Stimulated activated CD4-positive, alpha-beta T cell treated with anti-CD3 and anti-CD28 coated beads, TNF-alpha, amount 100 ng/mL, for 4 hours (primary cell): ENCODE data around the gene HBA1.
A peak's percentile ranks its signal among the peaks of the same experiment; 100 is the strongest.
"Not testable (repeated sequence)": the region's sequence is repeated elsewhere in the genome, so short reads cannot be mapped to it uniquely, and the experiment has no call there.

Source experiments
- DNase-seq, 3 experiments: peaks; one replicate each; pipeline ENCODE4 v3.0.0-alpha.2; 2020; ENCODE audit warnings: low read depth in 3 of 3

HBA1 gene

DNA sequence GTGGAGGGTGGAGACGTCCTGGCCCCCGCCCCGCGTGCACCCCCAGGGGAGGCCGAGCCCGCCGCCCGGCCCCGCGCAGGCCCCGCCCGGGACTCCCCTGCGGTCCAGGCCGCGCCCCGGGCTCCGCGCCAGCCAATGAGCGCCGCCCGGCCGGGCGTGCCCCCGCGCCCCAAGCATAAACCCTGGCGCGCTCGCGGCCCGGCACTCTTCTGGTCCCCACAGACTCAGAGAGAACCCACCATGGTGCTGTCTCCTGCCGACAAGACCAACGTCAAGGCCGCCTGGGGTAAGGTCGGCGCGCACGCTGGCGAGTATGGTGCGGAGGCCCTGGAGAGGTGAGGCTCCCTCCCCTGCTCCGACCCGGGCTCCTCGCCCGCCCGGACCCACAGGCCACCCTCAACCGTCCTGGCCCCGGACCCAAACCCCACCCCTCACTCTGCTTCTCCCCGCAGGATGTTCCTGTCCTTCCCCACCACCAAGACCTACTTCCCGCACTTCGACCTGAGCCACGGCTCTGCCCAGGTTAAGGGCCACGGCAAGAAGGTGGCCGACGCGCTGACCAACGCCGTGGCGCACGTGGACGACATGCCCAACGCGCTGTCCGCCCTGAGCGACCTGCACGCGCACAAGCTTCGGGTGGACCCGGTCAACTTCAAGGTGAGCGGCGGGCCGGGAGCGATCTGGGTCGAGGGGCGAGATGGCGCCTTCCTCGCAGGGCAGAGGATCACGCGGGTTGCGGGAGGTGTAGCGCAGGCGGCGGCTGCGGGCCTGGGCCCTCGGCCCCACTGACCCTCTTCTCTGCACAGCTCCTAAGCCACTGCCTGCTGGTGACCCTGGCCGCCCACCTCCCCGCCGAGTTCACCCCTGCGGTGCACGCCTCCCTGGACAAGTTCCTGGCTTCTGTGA is at the start of gene HBA1:
TSS of gene HBA1 (plus strand) at position 204 of the 906 bp plus-strand sequence. CDS start at position 241, 37 bp downstream.
- DNase-seq, result not testable (repeated sequence)

- no peak for DNase-seq
These were observed 47.4 kb upstream of the HBA1 start for GRCh38 chr16:129075-129474.

DNA sequence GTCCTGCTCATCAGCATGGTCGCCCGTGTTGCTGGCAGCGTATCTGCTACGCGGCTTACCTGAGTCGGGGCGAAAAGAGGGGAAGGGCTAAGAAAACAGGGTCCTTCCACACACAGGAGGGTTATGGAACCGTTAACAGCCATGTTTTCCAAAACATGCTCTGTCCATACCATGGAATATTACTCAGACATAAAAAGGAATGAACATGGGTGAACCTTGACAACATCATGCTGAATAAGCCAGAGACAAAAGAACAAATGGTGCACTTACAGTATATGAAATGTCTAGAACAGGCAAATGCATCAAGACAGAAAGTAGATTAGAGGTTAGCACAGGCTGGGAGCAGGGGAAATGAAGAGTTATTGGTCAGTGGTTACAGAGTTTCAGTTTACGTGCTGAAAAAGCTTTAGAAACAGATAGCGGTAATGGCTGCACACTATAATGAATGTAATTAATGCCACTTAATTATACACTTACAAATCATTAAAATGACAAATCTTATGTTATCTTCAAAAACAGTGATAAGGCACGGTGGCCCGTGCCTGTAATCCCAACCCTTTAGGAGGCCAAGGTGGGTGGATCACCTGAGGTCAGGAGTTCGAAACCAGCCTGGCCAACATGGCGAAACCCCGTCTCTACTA is 45.8 kb upstream of the HBA1 start:
- DNase-seq, result no peak

DNA sequence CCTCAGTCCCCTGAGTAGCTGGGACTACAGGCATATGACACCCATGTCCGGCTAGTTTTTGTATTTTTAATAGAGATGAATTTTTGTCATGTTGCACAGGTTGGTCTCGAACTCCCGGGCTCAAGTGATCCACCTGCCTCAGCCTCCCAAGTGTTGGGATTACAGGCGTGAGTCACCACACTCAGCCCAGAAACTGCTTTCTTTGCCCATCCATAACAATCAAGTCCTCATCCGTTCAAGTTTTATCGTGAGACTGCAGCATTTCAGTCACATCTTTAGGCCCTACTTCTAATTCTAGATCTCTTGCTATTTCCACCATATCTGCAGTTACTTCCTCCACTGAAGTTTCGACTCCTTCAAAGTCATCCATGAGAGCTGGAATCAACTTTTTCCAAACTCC is 44.4 kb upstream of the HBA1 start:
- DNase-seq, result no peak

DNA sequence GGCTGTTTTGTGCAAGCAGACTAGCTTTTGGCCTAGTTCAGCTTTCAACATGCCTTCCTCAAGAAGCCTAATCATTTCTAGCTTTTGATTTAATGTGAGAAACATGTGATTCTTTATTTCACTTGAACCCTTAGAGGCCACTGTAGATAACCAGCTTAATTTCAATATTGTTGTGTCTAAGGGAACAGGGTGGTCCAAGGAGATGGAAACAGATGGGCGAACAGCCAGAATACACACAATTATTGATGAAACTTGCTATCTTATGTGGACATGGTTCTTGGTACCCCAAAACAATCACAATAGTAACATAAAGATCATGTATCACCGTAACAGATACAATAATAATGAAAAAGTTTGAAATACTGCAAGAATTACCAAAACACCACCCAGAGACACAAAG is 42.8 kb upstream of the HBA1 start:
- DNase-seq, result no peak

- peak; percentile 1 to 24 (median 17) for DNase-seq
These were observed 38.4 kb upstream of the HBA1 start for GRCh38 chr16:138049-138417.

GRCh38 chr16:140175-140857 is 36.2 kb upstream of the HBA1 start:
- DNase-seq, result no peak

GRCh38 chr16:142405-142967 is 34.0 kb upstream of the HBA1 start:
- no peak for DNase-seq

GRCh38 chr16:143047-143446 is 33.4 kb upstream of the HBA1 start:
- DNase-seq, result no peak

GRCh38 chr16:143456-143855 is 33.0 kb upstream of the HBA1 start:
- DNase-seq, result no peak

GRCh38 chr16:144797-145252 is 31.7 kb upstream of the HBA1 start:
- DNase-seq, result no peak

DNA sequence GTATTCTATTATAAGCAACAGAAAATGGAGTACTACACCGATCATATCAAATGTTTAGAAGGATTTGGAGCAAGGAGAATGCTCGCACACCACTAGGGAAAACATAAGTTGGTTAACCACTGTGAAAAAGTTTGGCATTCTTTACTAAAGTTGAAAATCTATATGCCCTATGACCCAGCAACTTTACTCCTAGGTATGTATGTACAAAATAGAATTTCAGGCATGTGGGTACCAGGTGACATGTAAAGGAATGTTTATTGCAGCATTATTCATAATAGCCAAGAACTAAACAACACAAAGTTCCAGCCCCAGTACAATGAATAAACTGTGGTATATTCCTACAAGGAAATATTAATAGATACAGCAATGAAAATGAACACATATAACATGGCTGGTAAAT is 29.8 kb upstream of the HBA1 start:
- no peak for DNase-seq

DNA sequence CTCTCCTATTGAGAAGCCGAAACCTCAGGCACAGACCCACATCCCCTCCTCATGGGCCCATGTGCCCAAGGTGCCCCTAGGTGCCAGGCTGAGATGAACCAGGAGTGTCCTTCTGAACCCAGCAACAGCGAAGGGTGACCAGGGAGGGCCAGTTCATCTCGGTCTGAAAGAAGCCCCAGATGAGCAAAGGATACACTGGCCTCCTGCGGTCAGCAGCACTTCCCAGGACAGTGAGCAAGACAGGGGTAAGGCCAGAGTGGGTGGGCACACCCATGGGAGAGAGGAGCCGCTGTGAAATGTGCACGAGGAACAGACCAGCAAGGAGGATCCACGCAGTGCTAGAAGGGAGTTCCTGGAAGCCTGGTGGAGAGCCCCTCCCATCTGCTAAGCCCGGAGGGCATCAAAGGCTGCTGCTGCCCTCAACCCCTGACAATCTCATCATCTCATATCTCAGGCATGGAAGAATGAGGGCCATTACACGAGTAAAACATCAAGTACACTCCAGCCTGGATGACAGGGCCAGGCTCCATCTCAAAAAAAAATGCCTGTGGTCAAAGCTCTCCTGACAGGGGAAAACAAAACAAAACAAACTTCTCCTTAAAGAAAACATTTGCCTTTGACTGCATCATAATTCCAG is 27.3 kb upstream of the HBA1 start:
- DNase-seq, result no peak

DNA sequence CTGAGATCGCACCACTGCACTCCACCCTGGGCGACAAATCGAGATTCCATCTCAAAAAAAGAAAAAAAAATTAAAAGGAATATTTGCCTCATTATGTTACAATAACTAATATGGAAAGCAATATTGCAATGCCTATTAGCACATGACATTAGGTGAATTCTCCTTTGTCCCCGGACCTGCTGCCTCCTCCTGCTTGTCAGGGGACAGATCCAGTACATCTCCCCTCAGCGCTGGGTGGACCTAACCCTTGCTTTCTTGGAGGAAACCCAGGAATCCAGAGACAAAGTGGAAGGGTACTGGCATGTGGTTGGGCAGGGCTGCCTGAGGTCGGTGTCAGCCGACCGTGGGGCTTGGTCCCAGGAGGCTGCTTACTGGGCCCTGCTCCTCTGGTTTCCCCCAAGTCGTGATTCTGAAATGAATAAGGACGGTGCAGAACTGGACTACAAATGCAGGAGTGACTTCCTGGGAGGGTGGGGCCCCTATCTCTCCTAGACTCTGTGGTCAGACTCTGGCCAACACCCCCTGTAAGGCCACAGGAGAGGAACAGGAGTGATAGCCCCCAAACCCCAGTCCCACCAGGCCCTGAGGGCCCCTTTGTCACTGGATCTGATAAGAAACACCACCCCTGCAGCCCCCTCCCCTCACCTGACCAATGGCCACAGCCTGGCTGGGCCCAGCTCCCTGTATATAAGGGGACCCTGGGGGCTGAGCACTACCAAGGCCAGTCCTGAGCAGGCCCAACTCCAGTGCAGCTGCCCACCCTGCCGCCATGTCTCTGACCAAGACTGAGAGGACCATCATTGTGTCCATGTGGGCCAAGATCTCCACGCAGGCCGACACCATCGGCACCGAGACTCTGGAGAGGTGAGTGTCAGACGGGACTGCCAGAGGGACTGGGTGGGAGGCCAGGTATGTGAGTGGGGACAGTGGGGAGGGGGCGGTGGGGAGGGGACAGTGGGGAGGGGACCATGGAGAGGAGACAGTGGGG is 24.0 kb upstream of the HBA1 start, which contains the start of gene HBZ:
TSS of gene HBZ (plus strand) at position 504 of the 988 bp plus-strand sequence. CDS start at position 770, 266 bp downstream.
- no peak for DNase-seq

GRCh38 chr16:153129-153521 is 23.4 kb upstream of the HBA1 start:
- not testable (repeated sequence) for DNase-seq

GRCh38 chr16:153550-154216 is 22.8 kb upstream of the HBA1 start:
- DNase-seq, result not testable (repeated sequence)

DNA sequence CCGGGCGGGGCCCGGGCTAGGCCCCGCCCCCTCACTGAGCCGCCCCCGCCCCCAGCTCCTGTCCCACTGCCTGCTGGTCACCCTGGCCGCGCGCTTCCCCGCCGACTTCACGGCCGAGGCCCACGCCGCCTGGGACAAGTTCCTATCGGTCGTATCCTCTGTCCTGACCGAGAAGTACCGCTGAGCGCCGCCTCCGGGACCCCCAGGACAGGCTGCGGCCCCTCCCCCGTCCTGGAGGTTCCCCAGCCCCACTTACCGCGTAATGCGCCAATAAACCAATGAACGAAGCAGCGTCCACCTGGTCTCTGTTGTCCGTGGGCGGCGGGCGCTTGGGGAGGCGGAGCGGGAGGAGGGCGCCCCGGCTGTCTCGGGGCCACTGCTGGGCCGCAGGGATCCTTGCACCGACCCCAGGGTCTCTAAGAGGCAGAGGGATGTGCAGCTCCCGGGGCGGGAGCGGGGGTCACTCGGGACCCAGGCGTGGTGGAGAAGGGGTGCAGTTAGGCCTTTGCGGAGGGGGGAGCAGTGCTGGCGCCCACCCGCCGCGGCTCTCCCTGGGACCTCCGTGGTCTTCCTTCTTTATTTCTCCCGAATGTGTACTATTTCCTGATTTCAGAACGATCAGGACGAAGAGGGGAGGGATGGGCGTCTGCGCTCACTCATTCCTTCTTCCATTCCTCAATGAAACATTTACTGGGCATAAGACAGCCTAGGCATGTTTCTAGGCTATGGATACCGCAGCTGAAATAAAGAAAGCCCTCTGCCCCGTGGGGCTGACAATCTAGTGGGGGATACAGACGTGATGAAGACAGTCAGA is 22.1 kb upstream of the HBA1 start:
- DNase-seq, result no peak

DNA sequence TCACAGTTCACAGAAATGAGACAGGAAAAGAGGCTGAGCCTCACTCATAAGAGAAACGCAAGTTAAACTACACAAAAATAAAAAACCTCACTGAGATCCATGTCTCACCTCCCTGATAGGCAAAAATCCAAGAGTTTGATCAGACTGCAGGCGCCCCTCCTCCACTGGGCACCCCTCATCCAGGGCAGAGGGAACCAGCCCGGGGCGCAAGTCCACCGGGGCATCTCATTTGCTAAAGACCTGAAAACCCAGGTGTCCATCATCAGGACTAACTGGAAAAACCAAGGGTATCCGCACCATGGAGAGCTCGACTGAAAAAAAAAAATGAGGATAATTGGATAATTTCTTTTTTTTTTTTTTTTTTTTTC is 21.5 kb upstream of the HBA1 start:
- no peak for DNase-seq
